HCT116 (cell line): ENCODE measurements around the gene ERC1. TPM values are rescaled to one million over a fixed set of nuclear protein-coding genes. Genes with fewer than 3 reads are reported as not detected.

ENCODE experiments used
- ATAC-seq: fragments of 200-7000 bp; cut with Tn5 transposase; 2 replicates; pipeline ENCODE4 v1.9.1; 2020; ENCODE audit warnings: mild to moderate bottlenecking, moderate library complexity
- BruUV-seq: library from RNA; stranded (reverse); fragments of 400-500 nt; replicated peaks from 2 replicates; lab custom pipeline; 2021; lab: Mats Ljungman, UMichigan
- CTCF ChIA-PET: fragments of 300-600 bp; sonication (Branson Sonifier 250); formaldehyde crosslinking; loops from one replicate; lab custom pipeline; 2021; ENCODE audit warnings: antibody characterized with exemption; lab: Charles Lee
- POLR2A ChIA-PET: fragments of 300-600, 350-600 bp; sonication (Branson Sonifier 250); formaldehyde crosslinking; loops from one replicate; lab custom pipeline; 2021; ENCODE audit warnings: antibody characterized with exemption; lab: Charles Lee
- RAD21 ChIA-PET, 2 experiments: fragments of 300-600 bp; sonication (Branson Sonifier 250); formaldehyde crosslinking; loops; one replicate each; lab custom pipeline; 2023; ENCODE audit warnings: low total read pairs in 2 of 2; ENCODE audit not compliant: uncharacterized antibody in 2 of 2, unreplicated experiment in 2 of 2, low non-redundant PET in 1 of 2; lab: Charles Lee
- DNase-seq: peaks from one replicate; pipeline ENCODE4 v3.0.0-alpha.2; 2010; ENCODE audit warnings: low read depth, low spot score
- H2AFZ ChIP-seq: fragments of 200-600 bp; shearing (Covaris generic), sonication (generic); 2 replicates; pipeline ENCODE4 v1.6.1; 2017; ENCODE audit warnings: low read depth, mixed run types, mixed read lengths, antibody characterized with exemption, low read length; ENCODE audit not compliant: poor library complexity, severe bottlenecking
- H3K27ac ChIP-seq: 2 replicates; pipeline ENCODE4 v1.5.1; 2012; ENCODE audit warnings: low read depth, low read length
- H3K27me3 ChIP-seq: fragments of 200-600 bp; sonication (generic); 2 replicates; pipeline ENCODE4 v1.6.1; 2016; ENCODE audit warnings: mixed run types, low read length, mixed read lengths; ENCODE audit not compliant: insufficient read depth
- H3K36me3 ChIP-seq, 2 experiments: fragments of 200-500 bp in 1 of 2; fragments of 200-600 bp in 1 of 2; sonication (Bioruptor generic) in 1 of 2; sonication (generic) in 1 of 2; 2 replicates each; pipeline versions ENCODE4 v1.5.1 to v1.6.1; 2014 to 2016; ENCODE audit warnings: low read length in 2 of 2, inconsistent platforms in 1 of 2, mixed read lengths in 1 of 2, mixed run types in 1 of 2; ENCODE audit not compliant: insufficient read depth in 2 of 2, control insufficient read depth in 1 of 2
- H3K4me1 ChIP-seq, 2 experiments: fragments of 200-600 bp in 1 of 2; sonication (generic) in 1 of 2; 2 replicates each; pipeline versions ENCODE4 v1.5.1 to v1.6.1; 2012 to 2017; ENCODE audit warnings: low read length in 2 of 2, inconsistent platforms in 1 of 2, mild to moderate bottlenecking in 1 of 2, mixed read lengths in 1 of 2, mixed run types in 1 of 2, moderate library complexity in 1 of 2; ENCODE audit not compliant: insufficient read depth in 2 of 2, control insufficient read depth in 1 of 2
- H3K4me2 ChIP-seq: fragments of 200-600 bp; sonication (generic); 2 replicates; pipeline ENCODE4 v1.6.1; 2017; ENCODE audit warnings: mixed run types, low read length, mixed read lengths
- H3K4me3 ChIP-seq, 2 experiments: fragments of 200-600 bp in 1 of 2; sonication (generic) in 1 of 2; replicated peaks in 1 of 2; 2 replicates each; pipeline ENCODE4 v1.5.1; 2011 to 2016; ENCODE audit warnings: low read length in 2 of 2, control low read depth in 1 of 2, low read depth in 1 of 2, mild to moderate bottlenecking in 1 of 2, mixed read lengths in 1 of 2, mixed run types in 1 of 2
- H3K79me2 ChIP-seq: fragments of 200-600 bp; sonication (generic); 2 replicates; pipeline ENCODE4 v1.6.1; 2017; ENCODE audit warnings: mild to moderate bottlenecking, mixed run types, low read length, moderate library complexity, mixed read lengths; ENCODE audit not compliant: insufficient read depth
- H3K9ac ChIP-seq: fragments of 200-600 bp; sonication (generic); 2 replicates; pipeline ENCODE4 v1.6.1; 2016; ENCODE audit warnings: low read length, mixed read lengths
- H3K9me2 ChIP-seq: fragments of 200-600 bp; sonication (generic), shearing (Covaris generic); 2 replicates; pipeline ENCODE4 v1.6.1; 2017; ENCODE audit warnings: mixed run types, mild to moderate bottlenecking, moderate library complexity; ENCODE audit not compliant: insufficient read depth
- H3K9me3 ChIP-seq, 2 experiments: fragments of 200-500 bp in 1 of 2; fragments of 200-600 bp in 1 of 2; sonication (Bioruptor generic) in 1 of 2; sonication (generic) in 1 of 2; 2 replicates each; pipeline ENCODE4 v1.6.1; 2014 to 2017; ENCODE audit warnings: low read length in 2 of 2, mixed read lengths in 2 of 2, inconsistent platforms in 1 of 2, low read depth in 1 of 2, mild to moderate bottlenecking in 1 of 2, mixed run types in 1 of 2, moderate library complexity in 1 of 2; ENCODE audit not compliant: control insufficient read depth in 1 of 2, insufficient read depth in 1 of 2
- H4K20me1 ChIP-seq: fragments of 200-600 bp; sonication (generic), shearing (Covaris generic); 2 replicates; pipeline ENCODE4 v1.6.1; 2017; ENCODE audit warnings: mixed run types, mild to moderate bottlenecking, moderate library complexity; ENCODE audit not compliant: insufficient read depth
- CBX3 ChIP-seq: IDR thresholded peaks from 2 replicates; pipeline ENCODE4 v1.6.1; 2012; ENCODE audit warnings: low read depth
- ELF1 ChIP-seq: IDR thresholded peaks from 2 replicates; pipeline ENCODE4 v1.6.1; 2012; ENCODE audit warnings: low read depth, borderline replicate concordance
- REST ChIP-seq: IDR thresholded peaks from 2 replicates; pipeline ENCODE4 v1.6.1; 2012; ENCODE audit warnings: low read depth
- intact Hi-C: fragments of 100-400 bp; cut with micrococcal nuclease; formaldehyde crosslinking; loops from 2 replicates; pipeline ENCODE4 v1.10.0; 2022
- total RNA-seq: library from RNA; stranded (reverse); gene quantifications from one replicate; pipeline ENCODE4 v1.2.1, GENCODE V29; 2021; ENCODE audit not compliant: unreplicated experiment

ERC1 gene
- total RNA-seq, 1 experiment from 2014 or later: 41.9 TPM

GRCh38 chr12:989051-989450 is 2.0 kb upstream of the ERC1 start:
- CTCF ChIA-PET: no interaction called here
- intact Hi-C loops: no loop called here
- POLR2A ChIA-PET: no interaction called here

More at GRCh38 chr12:989051-989450, 2.0 kb upstream of the ERC1 start:
- RAD21 ChIA-PET: no interaction called here
- peaks cover 8 to 33% of the 10 kb centered on the region in 2 experiments for H3K4me1 ChIP-seq
- H3K27ac ChIP-seq: peak overlapping the region; percentile 95; the same call in 1 of the 2 replicates
- no peak overlapping the region for H3K9ac ChIP-seq
- no peaks in the 10 kb centered on the region for H3K9me3 ChIP-seq
- DNase-seq (no peak), ATAC-seq (no peak)
- TF ChIP-seq ELF1 (no peak), CBX3 (no peak), REST (no peak)
- BruUV-seq: no TSS peak
- no peak overlapping the region for H3K4me3 ChIP-seq
- H3K79me2 ChIP-seq: peaks cover 26% of the 10 kb centered on the region
- H2AFZ ChIP-seq: no peak overlapping the region
- no peaks in the 10 kb centered on the region for H3K9me2 ChIP-seq
- H3K36me3 ChIP-seq: no peaks in the 10 kb centered on the region
- peak overlapping the region; percentile 82 for H3K4me2 ChIP-seq
- H3K27me3 ChIP-seq: no peaks in the 10 kb centered on the region
- H4K20me1 ChIP-seq: no peaks in the 10 kb centered on the region
